Tibial artery (tissue), 4 donors: Measurements from ENCODE around the gene UBR4.
"Not testable (repeated sequence)": the region's sequence is repeated elsewhere in the genome, so short reads cannot be mapped to it uniquely, and the experiment has no call there.

ENCODE experiments used
- DNase-seq, 2 donors: peaks; one replicate each; pipeline ENCODE4 v3.0.0-alpha.2; 2019
- H3K27ac ChIP-seq, 2 donors: fragments of 200-600 bp; sonication (generic) in 1 of 2; 1 replicate in 1 of 2; 2 replicates in 1 of 2; pipeline ENCODE4 v1.5.1; 2018 to 2019; ENCODE audit warnings: mild to moderate bottlenecking in 1 of 2
- H3K27me3 ChIP-seq, 2 donors: fragments of 200-600 bp; sonication (generic) in 1 of 2; one replicate each; pipeline versions ENCODE4 v1.5.1 to v1.6.0; 2016 to 2019
- H3K36me3 ChIP-seq, 3 donors: fragments of 200-600 bp; sonication (generic) in 2 of 3; one replicate each; pipeline ENCODE4 v1.5.1; 2016 to 2019; ENCODE audit warnings: mild to moderate bottlenecking in 2 of 3
- H3K4me1 ChIP-seq, 4 donors: fragments of 200-600 bp; sonication (generic) in 2 of 4; 1 replicate in 3 of 4; 2 replicates in 1 of 4; pipeline ENCODE4 v1.5.1; 2016 to 2019
- H3K4me3 ChIP-seq, 2 donors: fragments of 200-600 bp; sonication (generic) in 1 of 2; 1 replicate in 1 of 2; 2 replicates in 1 of 2; pipeline ENCODE4 v1.5.1; 2018 to 2019; ENCODE audit warnings: mild to moderate bottlenecking in 2 of 2
- H3K9me3 ChIP-seq, 3 donors: fragments of 200-600 bp; sonication (generic) in 1 of 3; one replicate each; pipeline ENCODE4 v1.5.1; 2016 to 2019
- CTCF ChIP-seq, 2 experiments: fragments of 200-600 bp in 1 of 2; fragments of 450-650 bp in 1 of 2; IDR thresholded peaks; one replicate each; pipeline ENCODE4 v1.5.1; 2017 to 2019; ENCODE audit warnings: antibody characterized with exemption in 2 of 2, mild to moderate bottlenecking in 1 of 2, moderate library complexity in 1 of 2
- intact Hi-C: fragments of 100-400 bp; cut with DNase I; formaldehyde crosslinking; loops from one replicate; pipeline ENCODE4 v1.15.0; 2023; ENCODE audit warnings: low total_unique reads

UBR4 gene

GRCh38 chr1:19209990-19210771, at the start of gene UBR4:
Gene UBR4, minus strand, starts transcription at chr1:19210266. Its CDS starts 18 bp downstream, at chr1:19210248.
- Histone ChIP-seq H3K27me3 (no peaks in the 10 kb centered on the region), H3K27ac (peak within 1 kb of the TSS; percentile 95 to 97), H3K4me3 (peak within 1 kb of the TSS; percentile 95 to 97), H3K4me1 (peaks cover 0 to 53% (median 32%) of the 10 kb centered on the region in 4 donors), H3K36me3 (peaks cover 0 to 9% (median 3%) of the 10 kb centered on the region in 3 donors), H3K9me3 (no peaks in the 10 kb centered on the region)
- TF ChIP-seq CTCF (IDR thresholded peaks at IDR 0.05): no peak
- intact Hi-C loops: loop anchor here (10.0 kb wide), 1 partner anchor 1515 kb away; no protein-coding TSS in a partner anchor
- DNase-seq: peak; percentile 89 to 96

- intact Hi-C loops: loop anchor here (2.0 kb wide), 1 partner anchor 34 kb away; no protein-coding TSS in a partner anchor
- no peaks in the 10 kb centered on the region for H3K9me3 ChIP-seq
- H3K27ac ChIP-seq: no peak overlapping the region
- DNase-seq: no peak
- peaks cover 0 to 6% (median 4%) of the 10 kb centered on the region in 4 donors for H3K4me1 ChIP-seq
- no peak overlapping the region for H3K4me3 ChIP-seq
- no peak for TF ChIP-seq CTCF (IDR thresholded peaks at IDR 0.05)
- H3K27me3 ChIP-seq: no peaks in the 10 kb centered on the region
- peaks cover 43 to 62% (median 45%) of the 10 kb centered on the region in 3 donors for H3K36me3 ChIP-seq
Measured at GRCh38 chr1:19258353-19258752, 48.3 kb upstream of the UBR4 start.

GRCh38 chr1:19257178-19257914, 47.3 kb upstream of the UBR4 start:
- no peaks in the 10 kb centered on the region for H3K9me3 ChIP-seq
- DNase-seq: no peak
- no peak for TF ChIP-seq CTCF (IDR thresholded peaks at IDR 0.05)
- peaks cover 43 to 62% (median 45%) of the 10 kb centered on the region in 3 donors for H3K36me3 ChIP-seq
- peaks cover 0 to 16% (median 13%) of the 10 kb centered on the region in 4 donors for H3K4me1 ChIP-seq
- no peak overlapping the region for H3K27ac ChIP-seq
- H3K27me3 ChIP-seq: no peaks in the 10 kb centered on the region
- H3K4me3 ChIP-seq: no peak overlapping the region
- intact Hi-C loops: no loop called here

- Histone ChIP-seq H3K4me1 (peaks cover 0 to 20% (median 15%) of the 10 kb centered on the region in 4 donors), H3K36me3 (peaks cover 43 to 62% (median 45%) of the 10 kb centered on the region in 3 donors)
- intact Hi-C loops, H3K9me3 ChIP-seq, H3K4me3 ChIP-seq, H3K27ac ChIP-seq, DNase-seq, H3K27me3 ChIP-seq: not testable (repeated sequence)
Measured at GRCh38 chr1:19256301-19256700, 46.2 kb upstream of the UBR4 start.

GRCh38 chr1:19255288-19255687, 45.2 kb upstream of the UBR4 start:
- no peaks in the 10 kb centered on the region for H3K27me3 ChIP-seq
- no peak overlapping the region for H3K27ac ChIP-seq
- no peaks in the 10 kb centered on the region for H3K9me3 ChIP-seq
- TF ChIP-seq CTCF (IDR thresholded peaks at IDR 0.05): no peak
- H3K36me3 ChIP-seq: peaks cover 43 to 55% (median 43%) of the 10 kb centered on the region in 3 donors
- H3K4me1 ChIP-seq: peaks cover 0 to 29% (median 23%) of the 10 kb centered on the region in 4 donors
- no peak for DNase-seq
- H3K4me3 ChIP-seq: no peak overlapping the region
- intact Hi-C loops: no loop called here

GRCh38 chr1:19254416-19254815, 44.4 kb upstream of the UBR4 start:
- Histone ChIP-seq H3K9me3 (no peaks in the 10 kb centered on the region), H3K27ac (no peak overlapping the region), H3K4me3 (no peak overlapping the region), H3K36me3 (peaks cover 35 to 46% (median 36%) of the 10 kb centered on the region in 3 donors), H3K27me3 (no peaks in the 10 kb centered on the region), H3K4me1 (peaks cover 0 to 35% (median 27%) of the 10 kb centered on the region in 4 donors)
- intact Hi-C loops: no loop called here
- DNase-seq: no peak
- no peak for TF ChIP-seq CTCF (IDR thresholded peaks at IDR 0.05)
